ENCODE results near the gene ZHX3. TPM values are rescaled to one million over a fixed set of nuclear protein-coding genes. Genes with fewer than 3 reads are reported as not detected.

ZHX3 gene
- total RNA-seq, 1 donor from 2014 or later = 13.9 TPM

- Mint-ChIP-seq H3K27me3 (ENCODE audit: low read depth) (no peaks in the 10 kb centered on the region), H3K4me3 (no peak overlapping the region), H3K36me3 (peaks cover 7% of the 10 kb centered on the region), H3K9me3 (peaks cover 28% of the 10 kb centered on the region), H3K4me1 (no peaks in the 10 kb centered on the region), H3K27ac (no peak overlapping the region)
- no peak for TF ChIP-seq CTCF (IDR thresholded peaks at IDR 0.05; ENCODE audit: unreplicated experiment)
- no peak for DNase-seq (ENCODE audit: low spot score in 2 of 2, unreplicated experiment in 2 of 2)
Measured at GRCh38 chr20:41286240-41286851, 31.2 kb downstream of the ZHX3 start.

DNA sequence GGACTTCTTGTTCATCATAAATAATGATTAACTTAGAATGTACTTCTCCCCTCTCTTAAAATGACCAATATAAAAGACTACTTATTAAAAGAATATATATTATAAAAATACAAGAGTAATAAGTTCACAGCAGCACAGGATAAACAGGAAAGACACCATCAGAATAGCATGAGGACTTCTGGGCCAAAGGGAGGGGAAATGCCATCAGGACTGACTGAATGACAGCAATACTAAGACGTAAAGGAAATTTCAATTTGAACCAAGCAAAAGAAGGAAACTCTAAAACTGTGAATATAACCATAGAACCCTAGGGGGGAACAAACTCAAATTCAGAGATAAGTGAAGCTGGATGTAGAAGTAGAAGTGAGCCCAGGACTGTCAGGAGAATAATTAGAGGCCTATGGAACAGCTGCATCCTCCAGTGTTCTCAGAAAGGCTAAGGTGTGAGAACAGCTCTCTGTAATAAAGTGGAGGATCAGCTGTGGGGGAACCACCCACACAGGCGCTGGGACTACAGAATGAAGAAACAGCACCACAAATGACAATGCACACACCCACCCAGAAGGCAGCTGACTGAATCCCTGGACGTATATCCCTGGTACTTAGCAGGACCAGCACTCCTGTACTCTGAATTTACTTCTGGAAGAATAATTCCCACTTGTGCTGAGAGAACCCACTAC lies 37.8 kb downstream of the ZHX3 start:
- Mint-ChIP-seq H3K27ac (no peak overlapping the region), H3K9me3 (peaks cover 7% of the 10 kb centered on the region), H3K4me1 (peaks cover 3% of the 10 kb centered on the region), H3K4me3 (no peak overlapping the region), H3K36me3 (peaks cover 2% of the 10 kb centered on the region), H3K27me3 (ENCODE audit: low read depth) (no peaks in the 10 kb centered on the region)
- TF ChIP-seq CTCF (IDR thresholded peaks at IDR 0.05; ENCODE audit: unreplicated experiment) = no peak
- no peak for DNase-seq (ENCODE audit: low spot score in 2 of 2, unreplicated experiment in 2 of 2)

GRCh38 chr20:41278936-41279335 lies 38.6 kb downstream of the ZHX3 start:
- Mint-ChIP-seq H3K27me3 (ENCODE audit: low read depth) (no peaks in the 10 kb centered on the region), H3K27ac (no peak overlapping the region), H3K4me3 (no peak overlapping the region), H3K36me3 (peaks cover 2% of the 10 kb centered on the region), H3K4me1 (peaks cover 7% of the 10 kb centered on the region), H3K9me3 (peaks cover 7% of the 10 kb centered on the region)
- DNase-seq (ENCODE audit: low spot score in 2 of 2, unreplicated experiment in 2 of 2) = no peak
- no peak for TF ChIP-seq CTCF (IDR thresholded peaks at IDR 0.05; ENCODE audit: unreplicated experiment)

- Mint-ChIP-seq H3K27ac (no peak overlapping the region), H3K9me3 (peaks cover 10% of the 10 kb centered on the region), H3K4me3 (no peak overlapping the region), H3K36me3 (peaks cover 2% of the 10 kb centered on the region), H3K4me1 (peaks cover 9% of the 10 kb centered on the region), H3K27me3 (ENCODE audit: low read depth) (no peaks in the 10 kb centered on the region)
- DNase-seq (ENCODE audit: low spot score in 2 of 2, unreplicated experiment in 2 of 2) = no peak
- TF ChIP-seq CTCF (IDR thresholded peaks at IDR 0.05; ENCODE audit: unreplicated experiment) = no peak
Measured at GRCh38 chr20:41277049-41277448, 40.5 kb downstream of the ZHX3 start.

DNA sequence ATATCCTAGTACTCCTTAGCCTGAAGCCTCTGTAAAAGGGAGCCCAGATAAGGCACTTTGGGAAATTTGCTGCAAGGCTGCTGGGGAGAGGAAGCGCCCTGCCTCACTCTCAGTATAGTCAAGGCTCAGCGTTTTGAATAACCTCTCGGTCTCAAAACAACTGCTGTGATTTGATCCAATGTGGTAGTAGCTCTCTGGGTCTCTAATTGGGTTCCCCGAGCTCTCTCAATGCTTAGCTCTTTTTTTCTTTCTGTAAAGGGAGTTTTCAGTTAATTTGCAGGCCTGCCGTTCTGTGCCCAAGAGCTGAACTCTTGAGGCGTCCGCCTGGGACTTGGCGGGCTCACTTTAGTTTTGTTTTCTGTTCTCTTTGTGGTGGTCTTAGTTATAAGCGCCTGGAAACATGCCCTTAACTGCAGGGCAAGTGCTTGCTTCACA lies 41.2 kb downstream of the ZHX3 start:
- no peak for DNase-seq (ENCODE audit: low spot score in 2 of 2, unreplicated experiment in 2 of 2)
- Mint-ChIP-seq H3K9me3 (peaks cover 4% of the 10 kb centered on the region), H3K27ac (peak overlapping the region; percentile 67), H3K36me3 (no peaks in the 10 kb centered on the region), H3K27me3 (ENCODE audit: low read depth) (no peaks in the 10 kb centered on the region), H3K4me3 (no peak overlapping the region), H3K4me1 (peaks cover 11% of the 10 kb centered on the region)
- TF ChIP-seq CTCF (IDR thresholded peaks at IDR 0.05; ENCODE audit: unreplicated experiment) = no peak
